Activated CD4-positive, CD25-positive, alpha-beta regulatory T cell (primary cell): ENCODE results near the gene UBAP1.
A peak's percentile ranks its signal among the peaks of the same experiment; 100 is the strongest.
"Not testable (repeated sequence)": the region's sequence is repeated elsewhere in the genome, so short reads cannot be mapped to it uniquely, and the experiment has no call there.

Experiments
- DNase-seq, 4 experiments: peaks; one replicate each; lab custom pipeline; 2025; lab: John Stamatoyannopoulos, UW

The UBAP1 gene

GRCh38 chr9:34178436-34179212, at the start of gene UBAP1:
Gene UBAP1, plus strand, starts transcription at chr9:34179043. Its CDS starts 41,872 bp downstream, at chr9:34220915.
- DNase-seq = peak; percentile 78 to 87 (median 85)

GRCh38 chr9:34131571-34131970, 47.3 kb upstream of the UBAP1 start:
- DNase-seq = no peak

- no peak for DNase-seq
Measured at GRCh38 chr9:34133436-34133949, 45.4 kb upstream of the UBAP1 start.

- no peak for DNase-seq
Measured at GRCh38 chr9:34134521-34134920, 44.3 kb upstream of the UBAP1 start.

GRCh38 chr9:34138644-34139043, 40.2 kb upstream of the UBAP1 start:
- not testable (repeated sequence) for DNase-seq

- DNase-seq = no peak
Measured at GRCh38 chr9:34139477-34140146, 39.2 kb upstream of the UBAP1 start.

- DNase-seq = no peak
Measured at GRCh38 chr9:34140853-34141252, 38.0 kb upstream of the UBAP1 start.

- DNase-seq = no peak
Measured at GRCh38 chr9:34143116-34143515, 35.7 kb upstream of the UBAP1 start.

GRCh38 chr9:34145165-34145564, 33.7 kb upstream of the UBAP1 start:
- DNase-seq = no peak

- DNase-seq = no peak
Measured at GRCh38 chr9:34151398-34151797, 27.4 kb upstream of the UBAP1 start.

- no peak for DNase-seq
Measured at GRCh38 chr9:34154057-34154456, 24.8 kb upstream of the UBAP1 start.

GRCh38 chr9:34157318-34157717, 21.5 kb upstream of the UBAP1 start:
- DNase-seq = no peak

GRCh38 chr9:34157898-34158297, 20.9 kb upstream of the UBAP1 start:
- no peak for DNase-seq

GRCh38 chr9:34158362-34158869, 20.4 kb upstream of the UBAP1 start:
- no peak for DNase-seq

GRCh38 chr9:34163434-34163833, 15.4 kb upstream of the UBAP1 start:
- DNase-seq = no peak

GRCh38 chr9:34169125-34169524, 9.7 kb upstream of the UBAP1 start:
- no peak for DNase-seq

- DNase-seq = no peak
Measured at GRCh38 chr9:34170237-34170991, 8.4 kb upstream of the UBAP1 start.

- no peak for DNase-seq
Measured at GRCh38 chr9:34171753-34172535, 6.9 kb upstream of the UBAP1 start.

- DNase-seq = no peak
Measured at GRCh38 chr9:34176089-34176488, 2.8 kb upstream of the UBAP1 start.

GRCh38 chr9:34177593-34178435, 1.0 kb upstream of the UBAP1 start:
- DNase-seq = no peak
